Fibroblast of lung (primary cell): ENCODE results near the gene GPC6.

Experiments used
- EZH2 ChIP-seq: IDR thresholded peaks from 2 replicates; pipeline ENCODE4 v1.5.1; 2012; ENCODE audit warnings: low read length, control low read depth, mild to moderate bottlenecking; ENCODE audit errors: missing control alignments
- TF ChIP-seq, protein P1 (sequence below), 2 donors: IDR thresholded peaks in 1 of 2; conservative IDR thresholded peaks in 1 of 2; 1 replicate in 1 of 2; 2 replicates in 1 of 2; pipeline ENCODE4 v1.5.1; 2011 to 2012; ENCODE audit warnings: low read length in 2 of 2, control low read depth in 1 of 2, inconsistent platforms in 1 of 2, low read depth in 1 of 2, mild to moderate bottlenecking in 1 of 2

DNA sequence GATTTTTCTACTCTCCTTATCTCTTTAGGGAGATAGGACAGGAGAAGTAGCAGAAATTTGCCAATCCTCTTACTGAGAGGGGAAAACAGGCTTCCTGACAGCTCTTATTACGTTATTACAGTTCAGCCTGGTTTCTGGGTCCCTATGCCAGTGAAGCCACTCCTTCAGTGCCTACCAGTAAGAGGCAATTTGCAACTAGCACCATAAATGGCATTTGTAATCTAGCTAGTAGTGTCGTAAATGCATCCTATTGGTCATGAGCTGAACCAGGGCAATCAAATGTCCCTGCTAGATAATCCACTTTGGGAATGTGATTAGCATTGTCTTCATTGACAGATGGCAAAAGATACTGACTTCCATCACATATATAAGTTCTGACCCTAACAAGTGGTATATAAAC is 824.1 kb downstream of the GPC6 start:
- no peak for TF ChIP-seq EZH2
- TF ChIP-seq, protein P1, sequence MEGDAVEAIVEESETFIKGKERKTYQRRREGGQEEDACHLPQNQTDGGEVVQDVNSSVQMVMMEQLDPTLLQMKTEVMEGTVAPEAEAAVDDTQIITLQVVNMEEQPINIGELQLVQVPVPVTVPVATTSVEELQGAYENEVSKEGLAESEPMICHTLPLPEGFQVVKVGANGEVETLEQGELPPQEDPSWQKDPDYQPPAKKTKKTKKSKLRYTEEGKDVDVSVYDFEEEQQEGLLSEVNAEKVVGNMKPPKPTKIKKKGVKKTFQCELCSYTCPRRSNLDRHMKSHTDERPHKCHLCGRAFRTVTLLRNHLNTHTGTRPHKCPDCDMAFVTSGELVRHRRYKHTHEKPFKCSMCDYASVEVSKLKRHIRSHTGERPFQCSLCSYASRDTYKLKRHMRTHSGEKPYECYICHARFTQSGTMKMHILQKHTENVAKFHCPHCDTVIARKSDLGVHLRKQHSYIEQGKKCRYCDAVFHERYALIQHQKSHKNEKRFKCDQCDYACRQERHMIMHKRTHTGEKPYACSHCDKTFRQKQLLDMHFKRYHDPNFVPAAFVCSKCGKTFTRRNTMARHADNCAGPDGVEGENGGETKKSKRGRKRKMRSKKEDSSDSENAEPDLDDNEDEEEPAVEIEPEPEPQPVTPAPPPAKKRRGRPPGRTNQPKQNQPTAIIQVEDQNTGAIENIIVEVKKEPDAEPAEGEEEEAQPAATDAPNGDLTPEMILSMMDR (conservative IDR thresholded peaks at IDR 0.05 in 1 of 2, IDR thresholded peaks at IDR 0.05 in 1 of 2; ENCODE audit: low read depth in 1 of 2, low read length in 2 of 2), result no peak
